Mucosa of descending colon (tissue), 3 donors: ENCODE results near the gene MBD4. TPM values are rescaled to one million over a fixed set of nuclear protein-coding genes. Genes with fewer than 3 reads are reported as not detected.
A peak's percentile ranks its signal among the peaks of the same experiment; 100 is the strongest.

Experiments used
- ATAC-seq: fragments of 200-7000 bp; cut with Tn5 transposase; one replicate; pipeline ENCODE4 v1.9.1; 2020; ENCODE audit warnings: mild to moderate bottlenecking, moderate library complexity
- DNase-seq, 3 donors: peaks; one replicate each; pipeline ENCODE4 v3.0.0-alpha.2; 2020
- H3K36me3 ChIP-seq: fragments of 200-600 bp; one replicate; pipeline ENCODE4 v1.8.0; 2021; ENCODE audit warnings: low read depth, mild to moderate bottlenecking
- H3K4me1 ChIP-seq: fragments of 200-600 bp; one replicate; pipeline ENCODE4 v1.8.0; 2021; ENCODE audit warnings: low read depth, mild to moderate bottlenecking
- H3K4me3 ChIP-seq: fragments of 200-600 bp; one replicate; pipeline ENCODE4 v1.8.0; 2021; ENCODE audit warnings: mild to moderate bottlenecking
- H3K9me3 ChIP-seq: fragments of 200-600 bp; one replicate; pipeline ENCODE4 v1.8.0; 2021; ENCODE audit warnings: mild to moderate bottlenecking
- intact Hi-C, 2 donors: fragments of 100-400 bp; cut with DNase I in 1 of 2; cut with micrococcal nuclease in 1 of 2; formaldehyde crosslinking; loops; one replicate each; pipeline versions ENCODE4 v1.11.0 to v1.11.1; 2022; cut with DNase I, micrococcal nuclease
- total RNA-seq, 3 donors: library from RNA; stranded (reverse); fragmentation: NEBNext Ultra II Directional in 2 of 3; extraction: Animal tissue kit (Norgen Biotek cat#: 25700) in 2 of 3; gene quantifications; one replicate each; pipeline versions ENCODE4 v1.2.1 to v1.2.4, GENCODE V29; 2021 to 2023
- TF ChIP-seq, protein P1 (sequence below): fragments of 200-600 bp; IDR thresholded peaks from one replicate; pipeline ENCODE4 v1.8.0; 2022; ENCODE audit warnings: antibody characterized with exemption, mild to moderate bottlenecking
- donor health status: DM: no; HTN: no; CAD: no; lungs with moderate emphysema.
- donor health status: DM: no; HTN: no; CAD: no.
- donor health status: DM: no; HTN: yes; CAD: no.

The MBD4 gene
- total RNA-seq, 3 donors from 2014 or later = 26.6 to 30.6 (median 27.2) TPM

DNA sequence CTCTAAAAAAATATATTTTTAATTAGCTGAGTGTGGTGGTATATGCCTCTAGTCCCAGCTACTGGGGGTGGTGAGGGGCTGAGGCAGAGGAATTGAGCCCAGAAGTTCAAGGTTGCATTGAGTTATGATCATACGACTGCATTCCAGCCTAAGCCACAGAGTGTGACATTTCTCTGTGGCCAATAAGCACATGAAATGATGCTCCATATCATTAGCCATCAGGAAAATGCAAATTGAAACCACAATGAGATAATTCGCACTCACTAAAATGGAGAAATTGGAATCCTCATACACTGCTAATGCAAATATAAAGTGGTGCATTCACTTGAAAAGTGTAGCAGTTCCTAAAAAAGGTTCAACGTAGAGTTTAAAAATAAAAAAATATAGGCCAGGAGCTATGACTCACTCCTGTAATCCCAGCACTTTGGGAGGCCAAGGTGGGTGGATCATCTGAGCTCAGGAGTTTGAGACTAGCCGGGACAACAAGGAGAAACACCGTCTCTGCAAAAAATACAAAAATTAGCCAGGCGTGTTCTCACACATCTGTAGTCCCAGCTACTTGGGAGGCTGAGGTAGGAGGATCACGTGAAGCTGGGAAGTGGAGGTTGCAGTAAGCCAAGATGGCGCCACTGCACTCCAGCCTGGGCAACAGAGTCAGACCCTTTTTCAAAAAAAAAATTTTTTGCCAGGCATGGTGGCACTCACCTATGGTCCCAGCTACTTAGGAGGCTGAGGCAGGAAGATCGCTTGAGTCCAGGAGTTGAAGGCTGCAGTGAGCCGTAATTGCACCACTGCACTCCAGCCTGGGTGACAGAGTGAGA, 35.4 kb upstream of the MBD4 start:
- no peaks in the 10 kb centered on the region for H3K9me3 ChIP-seq
- H3K4me3 ChIP-seq = no peak overlapping the region
- ATAC-seq = no peak
- TF ChIP-seq, protein P1, sequence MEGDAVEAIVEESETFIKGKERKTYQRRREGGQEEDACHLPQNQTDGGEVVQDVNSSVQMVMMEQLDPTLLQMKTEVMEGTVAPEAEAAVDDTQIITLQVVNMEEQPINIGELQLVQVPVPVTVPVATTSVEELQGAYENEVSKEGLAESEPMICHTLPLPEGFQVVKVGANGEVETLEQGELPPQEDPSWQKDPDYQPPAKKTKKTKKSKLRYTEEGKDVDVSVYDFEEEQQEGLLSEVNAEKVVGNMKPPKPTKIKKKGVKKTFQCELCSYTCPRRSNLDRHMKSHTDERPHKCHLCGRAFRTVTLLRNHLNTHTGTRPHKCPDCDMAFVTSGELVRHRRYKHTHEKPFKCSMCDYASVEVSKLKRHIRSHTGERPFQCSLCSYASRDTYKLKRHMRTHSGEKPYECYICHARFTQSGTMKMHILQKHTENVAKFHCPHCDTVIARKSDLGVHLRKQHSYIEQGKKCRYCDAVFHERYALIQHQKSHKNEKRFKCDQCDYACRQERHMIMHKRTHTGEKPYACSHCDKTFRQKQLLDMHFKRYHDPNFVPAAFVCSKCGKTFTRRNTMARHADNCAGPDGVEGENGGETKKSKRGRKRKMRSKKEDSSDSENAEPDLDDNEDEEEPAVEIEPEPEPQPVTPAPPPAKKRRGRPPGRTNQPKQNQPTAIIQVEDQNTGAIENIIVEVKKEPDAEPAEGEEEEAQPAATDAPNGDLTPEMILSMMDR = no peak
- no peaks in the 10 kb centered on the region for H3K36me3 ChIP-seq
- DNase-seq = no peak
- intact Hi-C loops = no loop called here
- H3K4me1 ChIP-seq = no peaks in the 10 kb centered on the region

- TF ChIP-seq, protein P1 = no peak
- peaks cover 3% of the 10 kb centered on the region for H3K4me1 ChIP-seq
- no peak for ATAC-seq
- H3K9me3 ChIP-seq = no peaks in the 10 kb centered on the region
- H3K4me3 ChIP-seq = no peak overlapping the region
- intact Hi-C loops = no loop called here
- H3K36me3 ChIP-seq = no peaks in the 10 kb centered on the region
- DNase-seq = no peak
Observed at GRCh38 chr3:129473769-129474152, 34.0 kb upstream of the MBD4 start.

DNA sequence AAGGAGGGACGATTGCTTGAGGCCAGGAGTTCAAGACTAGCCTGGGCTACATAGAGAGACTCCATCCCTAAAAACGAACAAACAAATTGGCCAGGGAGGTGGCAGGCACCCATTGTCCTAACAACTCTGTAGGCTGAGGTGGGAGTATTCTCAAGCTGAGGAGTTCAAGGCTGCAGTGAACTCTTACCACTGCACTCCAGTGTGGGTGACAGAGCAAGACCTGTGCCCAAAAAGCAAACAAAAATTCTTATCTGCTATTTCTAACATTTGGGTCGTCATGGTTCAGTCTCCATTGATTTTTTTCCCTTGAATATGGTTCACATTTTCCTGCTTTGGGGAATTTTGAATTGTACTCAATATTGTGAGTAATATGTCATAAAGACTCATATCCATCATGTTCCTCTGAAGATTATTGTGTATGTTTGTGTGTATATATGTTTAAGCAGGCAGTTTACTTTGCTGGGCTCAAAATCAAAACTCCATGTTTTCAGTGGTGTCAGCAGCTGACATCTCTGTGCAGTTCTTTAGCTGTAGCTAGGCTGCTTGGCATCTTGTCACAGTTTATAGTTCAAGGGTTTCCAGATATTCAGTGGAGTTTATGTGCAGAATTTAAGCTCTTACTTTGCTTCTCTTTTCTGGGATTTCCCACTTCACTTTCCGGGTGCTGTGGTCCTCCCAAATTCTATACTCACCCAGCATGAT, 33.5 kb upstream of the MBD4 start:
- no peak for DNase-seq
- TF ChIP-seq, protein P1 = no peak
- intact Hi-C loops = no loop called here
- H3K9me3 ChIP-seq = no peaks in the 10 kb centered on the region
- H3K36me3 ChIP-seq = no peaks in the 10 kb centered on the region
- H3K4me1 ChIP-seq = peaks cover 7% of the 10 kb centered on the region
- H3K4me3 ChIP-seq = no peak overlapping the region
- no peak for ATAC-seq

DNA sequence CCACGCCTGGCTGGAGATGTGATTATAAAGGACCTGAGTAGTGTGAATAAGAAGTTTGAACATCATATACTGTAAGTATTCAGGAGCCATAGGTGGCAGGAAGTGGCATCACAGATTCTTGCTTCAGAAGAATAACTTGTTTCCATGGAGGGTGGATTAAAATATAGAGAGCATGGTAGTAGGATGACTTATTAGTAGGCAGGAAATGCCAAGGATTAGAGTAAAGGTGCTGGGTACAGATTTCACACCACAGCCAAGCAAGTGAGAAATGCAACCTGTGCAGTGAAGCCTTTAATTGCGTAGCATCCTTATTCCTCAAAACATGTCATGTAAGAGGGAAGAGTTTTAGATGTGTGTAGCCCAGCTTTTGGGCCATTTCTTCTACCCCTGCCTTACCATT, 31.1 kb upstream of the MBD4 start:
- Histone ChIP-seq H3K36me3 (no peaks in the 10 kb centered on the region), H3K4me1 (peaks cover 7% of the 10 kb centered on the region), H3K9me3 (no peaks in the 10 kb centered on the region), H3K4me3 (no peak overlapping the region)
- DNase-seq (no peak), ATAC-seq (no peak)
- TF ChIP-seq, protein P1 = no peak
- intact Hi-C loops = no loop called here

- Histone ChIP-seq H3K4me1 (peaks cover 7% of the 10 kb centered on the region), H3K9me3 (no peaks in the 10 kb centered on the region), H3K4me3 (no peak overlapping the region), H3K36me3 (no peaks in the 10 kb centered on the region)
- TF ChIP-seq, protein P1 = no peak
- peak; percentile 94 for ATAC-seq
- peak in 1 of 3 donors; percentile 59 for DNase-seq
- intact Hi-C loops = no loop called here
Observed at GRCh38 chr3:129469026-129469425, 29.3 kb upstream of the MBD4 start.
